Ovary (tissue), 3 donors: ENCODE results near the gene OR13H1.

Experiments
- CTCF ChIP-seq, 3 donors: fragments of 450-650 bp in 2 of 3; fragments of 200-600 bp in 1 of 3; IDR thresholded peaks; one replicate each; pipeline versions ENCODE4 v1.5.1 to v1.8.0; 2016 to 2022; ENCODE audit warnings: antibody characterized with exemption in 3 of 3, mild to moderate bottlenecking in 1 of 3
- EP300 ChIP-seq: sonication (generic); formaldehyde crosslinking; IDR thresholded peaks from one replicate; pipeline ENCODE4 v1.6.1; 2017; ENCODE audit warnings: antibody characterized with exemption
- donor health status: DM: no; HTN: no; CAD: no.

GRCh38 chrX:131558562-131558961 lies 14.7 kb downstream of the OR13H1 start:
- TF ChIP-seq EP300 (no peak), CTCF (IDR thresholded peaks at IDR 0.05) (no peak)
